K562 (cell line): Measurements from ENCODE around the gene STIL. TPM values are rescaled to one million over a fixed set of nuclear protein-coding genes. Genes with fewer than 3 reads are reported as not detected.

Experiments
- ATF1 ChIP-seq, 2 experiments: fragments of 450-650 bp in 1 of 2; IDR thresholded peaks; 2 replicates each; pipeline ENCODE4 v1.6.1; 2016; ENCODE audit warnings: missing compliant biosample characterization in 1 of 2, missing genetic modification characterization in 1 of 2
- BCLAF1 ChIP-seq, 2 experiments: fragments of 450-650 bp in 1 of 2; IDR thresholded peaks; 2 replicates each; pipeline ENCODE4 v1.6.1; 2011 to 2017; ENCODE audit warnings: low read depth in 2 of 2, antibody characterized with exemption in 1 of 2, borderline replicate concordance in 1 of 2, low read length in 1 of 2, mild to moderate bottlenecking in 1 of 2, mixed read lengths in 1 of 2; ENCODE audit not compliant: control insufficient read depth in 1 of 2
- CBFA2T3 ChIP-seq: fragments of 450-650 bp; IDR thresholded peaks from 2 replicates; pipeline ENCODE4 v1.6.1; 2017
- COPS2 ChIP-seq: fragments of 450-650 bp; conservative IDR thresholded peaks from 2 replicates; pipeline ENCODE4 v1.6.1; 2016; ENCODE audit warnings: mild to moderate bottlenecking, moderate library complexity
- FOXA3 ChIP-seq, 2 experiments: fragments of 450-650 bp in 1 of 2; sonication (generic) in 1 of 2; formaldehyde crosslinking; IDR thresholded peaks in 1 of 2; conservative IDR thresholded peaks in 1 of 2; 2 replicates each; pipeline versions ENCODE4 v1.4.0 to v1.8.0; 2020 to 2022; ENCODE audit warnings: mild to moderate bottlenecking in 2 of 2, missing genetic modification reagents in 1 of 2
- KLF16 ChIP-seq: IDR thresholded peaks from 2 replicates; pipeline ENCODE4 v1.6.1; 2016; ENCODE audit warnings: antibody characterized with exemption
- LEF1 ChIP-seq: fragments of 450-650 bp; IDR thresholded peaks from 2 replicates; pipeline ENCODE4 v1.6.1; 2016; ENCODE audit warnings: mild to moderate bottlenecking
- MAFG ChIP-seq: fragments of 450-650 bp; conservative IDR thresholded peaks from 2 replicates; pipeline ENCODE4 v1.6.1; 2016; ENCODE audit warnings: missing genetic modification characterization, missing compliant biosample characterization
- MIER1 ChIP-seq: fragments of 450-650 bp; IDR thresholded peaks from 2 replicates; pipeline ENCODE4 v1.6.1; 2016; ENCODE audit warnings: antibody characterized with exemption, mild to moderate bottlenecking, low read depth
- MXD1 ChIP-seq: fragments of 250-450 bp; sonication (Bioruptor Pico); IDR thresholded peaks from 2 replicates; pipeline ENCODE4 v1.8.0; 2021; ENCODE audit warnings: borderline replicate concordance, mild to moderate bottlenecking, moderate library complexity; ENCODE audit not compliant: poor library complexity, severe bottlenecking
- NFRKB ChIP-seq: fragments of 450-650 bp; IDR thresholded peaks from 2 replicates; pipeline ENCODE4 v1.6.1; 2016; ENCODE audit warnings: low read depth
- NR3C1 ChIP-seq: sonication (generic); formaldehyde crosslinking; IDR thresholded peaks from 2 replicates; pipeline ENCODE4 v1.8.1; 2022; ENCODE audit warnings: missing genetic modification reagents
- RBFOX2 ChIP-seq: fragments of 200-400 bp; formaldehyde crosslinking; IDR thresholded peaks from 2 replicates; pipeline ENCODE4 v1.6.1; 2017; ENCODE audit warnings: low read depth, mild to moderate bottlenecking, low read length, moderate library complexity
- RCOR1 ChIP-seq, 2 experiments: IDR thresholded peaks; 2 replicates each; pipeline ENCODE4 v1.6.1; 2012; ENCODE audit warnings: low read depth in 2 of 2, low read length in 2 of 2, borderline replicate concordance in 1 of 2, improper control_type of control experiment in 1 of 2
- SMARCA5 ChIP-seq: fragments of 450-650 bp; IDR thresholded peaks from 2 replicates; pipeline ENCODE4 v1.6.1; 2016
- SPI1 ChIP-seq: IDR thresholded peaks from 2 replicates; pipeline ENCODE4 v1.6.1; 2011; ENCODE audit warnings: low read depth, low read length, control low read depth, borderline replicate concordance
- ZBTB2 ChIP-seq: fragments of 450-650 bp; IDR thresholded peaks from 2 replicates; pipeline ENCODE4 v1.6.1; 2016; ENCODE audit warnings: antibody characterized with exemption
- ZNF134 ChIP-seq: fragments of 250-450 bp; sonication (Bioruptor Pico); conservative IDR thresholded peaks from 2 replicates; pipeline ENCODE4 v1.4.0; 2020
- ZNF165 ChIP-seq: fragments of 250-450 bp; sonication (Bioruptor Pico); IDR thresholded peaks from 2 replicates; pipeline ENCODE4 v1.4.0; 2020; ENCODE audit warnings: borderline replicate concordance
- ZNF197 ChIP-seq: fragments of 200-800 bp; sonication (Bioruptor generic); IDR thresholded peaks from 2 replicates; pipeline ENCODE4 v1.6.1; 2016; ENCODE audit warnings: low read depth, missing genetic modification characterization, missing compliant biosample characterization
- ZNF212 ChIP-seq: fragments of 450-650 bp; formaldehyde crosslinking; IDR thresholded peaks from 2 replicates; pipeline ENCODE4 v1.4.0; 2020; ENCODE audit warnings: mild to moderate bottlenecking
- ZNF224 ChIP-seq: sonication (generic); formaldehyde crosslinking; IDR thresholded peaks from 2 replicates; pipeline ENCODE4 v1.8.0; 2022; ENCODE audit warnings: mild to moderate bottlenecking, missing genetic modification reagents
- ZNF274 ChIP-seq: IDR thresholded peaks from 2 replicates; pipeline ENCODE4 v1.6.1; 2011; ENCODE audit warnings: low read depth, mild to moderate bottlenecking, low read length, moderate library complexity, borderline replicate concordance
- ZNF696 ChIP-seq: fragments of 250-450 bp; sonication (Bioruptor Pico); conservative IDR thresholded peaks from 2 replicates; pipeline ENCODE4 v1.4.0; 2020; ENCODE audit warnings: mild to moderate bottlenecking, moderate library complexity
- polyA plus RNA-seq, 8 experiments: library from polyadenylated mRNA; depleted of rRNA in 4 of 8; stranded (reverse) in 5 of 8; unstranded in 3 of 8; fragments of >200 nt; fragmentation: Nextera tagmentation in 2 of 8; fragmentation: Illumina TruSeq in 1 of 8; extraction: Ambion mirVana in 2 of 8; extraction: Trizol in 1 of 8; gene quantifications; 2 replicates each; pipeline versions ENCODE4 v1.2.1 to v1.2.3, GENCODE V29; 2011 to 2014; ENCODE audit warnings: inconsistent platforms in 1 of 8, missing spikeins in 1 of 8
- total RNA-seq, 7 experiments: library from RNA; depleted of rRNA in 6 of 7; stranded (reverse); fragments of >200 nt in 6 of 7; fragmentation: Illumina TruSeq in 2 of 7; extraction: Trizol in 2 of 7; gene quantifications; 2 replicates each; pipeline versions ENCODE4 v1.2.1 to v1.2.3, GENCODE V29; 2011 to 2021; ENCODE audit warnings: low replicate concordance in 1 of 7

The STIL gene
- total and polyA plus RNA-seq, 9 of the 15 experiments (the other 6 are each of a cell fraction or from before 2014, with no cell fraction given): 10.5 to 77.4 (median 39.6) TPM

GRCh38 chr1:47241114-47242113, 72.5 kb downstream of the STIL start (continued):
- TF ChIP-seq ZNF197 (CRISPR knock-in tag) (no peak), ZNF274 (no peak), MIER1 (no peak), ZNF165 (CRISPR knock-in tag) (no peak), MAFG (tag) (peak; percentile 93), ZNF212 (CRISPR knock-in tag) (no peak), ZBTB2 (0 out of 2 replicates have a peak, but pooled peaks have one; percentile 32), KLF16 (no peak), MXD1 (CRISPR knock-in tag) (no peak), RCOR1 (IDR thresholded peaks at IDR 0.05; ENCODE audit: borderline replicate concordance in 1 of 2, low read depth in 2 of 2, low read length in 2 of 2) (peak in 1 of 2 experiments; percentile 34; a peak in 1 of 4 replicates), NR3C1 (CRISPR knock-in tag) (no peak), SMARCA5 (no peak), ZNF134 (CRISPR knock-in tag) (0 out of 2 replicates have a peak, but pooled peaks have one; percentile 28), CBFA2T3 (peak; percentile 82), FOXA3 (CRISPR knock-in tag; conservative IDR thresholded peaks at IDR 0.05 in 1 of 2, IDR thresholded peaks at IDR 0.05 in 1 of 2) (no peak), ZNF696 (CRISPR knock-in tag) (no peak), ATF1 (CRISPR knock-in tag; IDR thresholded peaks at IDR 0.05) (no peak), ATF1 (tag; IDR thresholded peaks at IDR 0.05) (no peak), RBFOX2 (no peak), BCLAF1 (IDR thresholded peaks at IDR 0.05; ENCODE audit: borderline replicate concordance in 1 of 2, control insufficient read depth in 1 of 2, low read depth in 2 of 2, low read length in 1 of 2) (no peak), LEF1 (no peak), ZNF224 (no peak), SPI1 (peak; percentile 82; the same call in 1 of the 2 replicates), COPS2 (no peak), NFRKB (0 out of 2 replicates have a peak, but pooled peaks have one; percentile 69)
